SK-N-SH (cell line): ENCODE measurements around the gene CCDC18. TPM values are rescaled to one million over a fixed set of nuclear protein-coding genes. Genes with fewer than 3 reads are reported as not detected.

Experiments used
- CTCF ChIA-PET: fragments of 300-600, 350-600 bp; formaldehyde crosslinking; extraction: SDS; loops from one replicate; lab custom pipeline; 2021; lab: Yijun Ruan, JAX
- POLR2A ChIA-PET: fragments of 350-600 bp; sonication (Branson Sonifier 250); formaldehyde crosslinking; extraction: SDS; loops from one replicate; lab custom pipeline; 2020; ENCODE audit warnings: antibody characterized with exemption, inconsistent platforms; lab: Yijun Ruan, JAX
- DNase-seq: peaks from one replicate; pipeline ENCODE4 v3.0.0; 2012
- H2AFZ ChIP-seq: fragments of 200-600 bp; sonication (generic); 2 replicates; pipeline ENCODE4 v1.8.1; 2016; ENCODE audit warnings: antibody characterized with exemption, mild to moderate bottlenecking, low read depth
- H3F3A ChIP-seq: fragments of 200-600 bp; sonication (generic); replicated peaks from 2 replicates; pipeline ENCODE3; 2016; ENCODE audit warnings: antibody characterized with exemption, mild to moderate bottlenecking; ENCODE audit not compliant: insufficient read depth
- H3K27ac ChIP-seq, 2 experiments: fragments of 200-500 bp in 1 of 2; fragments of 200-600 bp in 1 of 2; sonication (Bioruptor generic) in 1 of 2; sonication (generic), shearing (Covaris generic) in 1 of 2; 2 replicates each; pipeline versions ENCODE4 v1.5.1 to v1.6.1; 2014 to 2016; ENCODE audit warnings: low read depth in 2 of 2, inconsistent platforms in 1 of 2, low read length in 1 of 2, mild to moderate bottlenecking in 1 of 2, mixed read lengths in 1 of 2
- H3K27me3 ChIP-seq: fragments of 200-600 bp; sonication (generic), shearing (Covaris generic); 2 replicates; pipeline ENCODE4 v1.6.1; 2016; ENCODE audit warnings: mixed run types; ENCODE audit not compliant: insufficient read depth
- H3K36me3 ChIP-seq, 2 experiments: fragments of 200-500 bp in 1 of 2; fragments of 200-600 bp in 1 of 2; sonication (Bioruptor generic) in 1 of 2; sonication (generic) in 1 of 2; replicated peaks in 1 of 2; 2 replicates each; pipeline versions ENCODE3 to v1.5.1; 2014 to 2016; ENCODE audit warnings: low read length in 1 of 2, mild to moderate bottlenecking in 1 of 2; ENCODE audit not compliant: insufficient read depth in 2 of 2, control insufficient read depth in 1 of 2
- H3K4me1 ChIP-seq, 2 experiments: fragments of 200-500 bp in 1 of 2; fragments of 200-600 bp in 1 of 2; sonication (Bioruptor generic) in 1 of 2; sonication (generic), shearing (Covaris generic) in 1 of 2; 2 replicates each; pipeline versions ENCODE4 v1.5.1 to v1.6.1; 2014 to 2016; ENCODE audit warnings: low read depth in 1 of 2, low read length in 1 of 2, mixed run types in 1 of 2; ENCODE audit not compliant: insufficient read depth in 2 of 2, control insufficient read depth in 1 of 2
- H3K4me2 ChIP-seq: fragments of 200-600 bp; sonication (generic), shearing (Covaris generic); 2 replicates; pipeline ENCODE4 v1.6.1; 2017; ENCODE audit warnings: mixed run types
- H3K4me3 ChIP-seq, 2 experiments: fragments of 200-500 bp in 1 of 2; fragments of 200-600 bp in 1 of 2; sonication (Bioruptor generic) in 1 of 2; sonication (generic), shearing (Covaris generic) in 1 of 2; 2 replicates each; pipeline versions ENCODE4 v1.5.1 to v1.8.1; 2014 to 2016; ENCODE audit warnings: low read depth in 2 of 2, inconsistent platforms in 1 of 2, low read length in 1 of 2, mild to moderate bottlenecking in 1 of 2, mixed read lengths in 1 of 2, moderate library complexity in 1 of 2
- H3K79me2 ChIP-seq: fragments of 200-600 bp; sonication (generic); 2 replicates; pipeline ENCODE4 v1.8.1; 2017; ENCODE audit warnings: mild to moderate bottlenecking; ENCODE audit not compliant: insufficient read depth
- H3K9ac ChIP-seq: fragments of 200-600 bp; sonication (generic); 2 replicates; pipeline ENCODE4 v1.6.1; 2017; ENCODE audit warnings: mixed run types
- H3K9me2 ChIP-seq: fragments of 200-600 bp; sonication (generic); 2 replicates; pipeline ENCODE4 v1.6.1; 2017; ENCODE audit warnings: mixed run types
- H3K9me3 ChIP-seq: fragments of 200-600 bp; sonication (generic); 2 replicates; pipeline ENCODE4 v1.6.1; 2017; ENCODE audit warnings: mixed run types, mild to moderate bottlenecking, moderate library complexity
- H4K20me1 ChIP-seq: fragments of 200-600 bp; sonication (generic); 2 replicates; pipeline ENCODE4 v1.6.1; 2017; ENCODE audit warnings: mild to moderate bottlenecking, mixed run types; ENCODE audit not compliant: insufficient read depth
- ELF1 ChIP-seq: IDR thresholded peaks from 2 replicates; pipeline ENCODE4 v1.4.0; 2012
- FOSL2 ChIP-seq: IDR thresholded peaks from 2 replicates; pipeline ENCODE4 v1.4.0; 2012; ENCODE audit warnings: low read depth, mild to moderate bottlenecking, moderate library complexity, borderline replicate concordance
- FOXJ3 ChIP-seq: sonication (generic); formaldehyde crosslinking; IDR thresholded peaks from 2 replicates; pipeline ENCODE4 v1.5.1; 2020; ENCODE audit warnings: mild to moderate bottlenecking, missing genetic modification reagents
- GATA2 ChIP-seq: sonication (generic); formaldehyde crosslinking; IDR thresholded peaks from 2 replicates; pipeline ENCODE4 v1.5.0; 2020; ENCODE audit warnings: mild to moderate bottlenecking, missing genetic modification reagents
- JUND ChIP-seq: IDR thresholded peaks from 2 replicates; pipeline ENCODE4 v1.4.0; 2012
- MEF2A ChIP-seq: IDR thresholded peaks from 2 replicates; pipeline ENCODE4 v1.4.0; 2012; ENCODE audit warnings: low read depth, borderline replicate concordance
- MXI1 ChIP-seq: IDR thresholded peaks from 2 replicates; pipeline ENCODE4 v1.6.1; 2012; ENCODE audit warnings: mild to moderate bottlenecking, low read depth, low read length, improper control_type of control experiment
- RCOR1 ChIP-seq: fragments of 150-350 bp; IDR thresholded peaks from 2 replicates; pipeline ENCODE4 v1.6.1; 2017; ENCODE audit warnings: antibody characterized with exemption, low read length
- REST ChIP-seq: IDR thresholded peaks from 2 replicates; pipeline ENCODE4 v1.6.1; 2012; ENCODE audit warnings: mild to moderate bottlenecking, low read depth, low read length, moderate library complexity
- SIN3A ChIP-seq: IDR thresholded peaks from 2 replicates; pipeline ENCODE4 v1.6.1; 2012; ENCODE audit warnings: low read depth, mild to moderate bottlenecking, low read length, moderate library complexity, borderline replicate concordance
- SMC3 ChIP-seq: IDR thresholded peaks from 2 replicates; pipeline ENCODE4 v1.6.1; 2012; ENCODE audit warnings: low read depth, low read length, improper control_type of control experiment
- TCF12 ChIP-seq: IDR thresholded peaks from 2 replicates; pipeline ENCODE4 v1.4.0; 2012
- USF2 ChIP-seq: fragments of 150-350 bp; IDR thresholded peaks from 2 replicates; pipeline ENCODE4 v1.6.1; 2017; ENCODE audit warnings: antibody characterized with exemption, low read length, low read depth, borderline replicate concordance
- YY1 ChIP-seq: IDR thresholded peaks from 2 replicates; pipeline ENCODE4 v1.4.0; 2012; ENCODE audit warnings: low read depth, mild to moderate bottlenecking
- WGBS: methylation state at CpG from one replicate; pipeline ENCODE4 v1.1.6; 2017; ENCODE audit warnings: low lambda C conversion rate; 5-methylcytosine and 5-hydroxymethylcytosine counted together
- polyA plus RNA-seq, 3 experiments: library from polyadenylated mRNA; depleted of rRNA; stranded (reverse); fragments of >200 nt; gene quantifications; 2 replicates each; pipeline ENCODE4 v1.2.3, GENCODE V29; 2012
- TF ChIP-seq, protein P1 (sequence below): IDR thresholded peaks from 2 replicates; pipeline ENCODE4 v1.4.0; 2012; ENCODE audit warnings: low read depth, borderline replicate concordance

CCDC18 gene
- polyA plus RNA-seq, 1 of the 3 experiments (the other 2 are of a cell fraction) = 4.0 TPM

GRCh38 chr1:93205892-93206566 is 25.5 kb downstream of the CCDC18 start:
- H3K9me2 ChIP-seq = no peaks in the 10 kb centered on the region
- H3K9ac ChIP-seq = no peak overlapping the region
- TF ChIP-seq YY1 (no peak), MEF2A (no peak)
- TF ChIP-seq, all 33 proteins: peak for 0
- Histone ChIP-seq H3K36me3 (peaks cover 32 to 45% of the 10 kb centered on the region in 2 experiments), H3K79me2 (no peaks in the 10 kb centered on the region), H3K4me2 (no peak overlapping the region), H4K20me1 (no peaks in the 10 kb centered on the region), H3F3A (peaks cover 8% of the 10 kb centered on the region), H2AFZ (no peak overlapping the region), H3K4me3 (no peak overlapping the region), H3K9me3 (no peaks in the 10 kb centered on the region), H3K27me3 (no peaks in the 10 kb centered on the region), H3K4me1 (no peaks in the 10 kb centered on the region), H3K27ac (no peak overlapping the region)
- ChIA-PET CTCF (interaction anchor here (0.6 kb wide), 1 partner anchor 14 kb away, joined by 3 read pairs; no protein-coding TSS in a partner anchor), POLR2A (no interaction called here)
- no peak for DNase-seq
- 97% methylated on average over 6 of the region's 6 CpGs for WGBS

DNA sequence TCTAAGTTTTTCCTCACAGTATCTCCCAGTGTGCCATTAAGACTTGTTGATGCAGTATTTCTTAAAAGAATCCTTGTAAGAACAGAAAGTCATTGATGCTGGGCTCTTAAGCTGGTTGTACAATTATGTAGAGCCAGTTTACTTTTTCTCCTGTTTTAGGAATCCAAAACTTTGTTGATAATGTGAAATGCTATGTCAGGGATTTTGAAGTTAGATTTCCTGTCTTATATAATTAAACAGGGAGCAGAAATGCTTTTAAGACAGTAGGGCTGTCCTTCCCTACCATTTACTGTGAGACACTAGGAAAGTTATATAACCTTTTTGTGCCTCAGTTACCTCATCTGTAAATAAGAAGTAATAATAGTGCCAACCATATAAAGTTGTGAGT is 26.0 kb downstream of the CCDC18 start:
- no peak overlapping the region for H2AFZ ChIP-seq
- no peaks in the 10 kb centered on the region for H4K20me1 ChIP-seq
- no peaks in the 10 kb centered on the region for H3K27me3 ChIP-seq
- POLR2A ChIA-PET = no interaction called here
- no peak overlapping the region for H3K27ac ChIP-seq
- H3K4me1 ChIP-seq = no peaks in the 10 kb centered on the region
- no peaks in the 10 kb centered on the region for H3K9me3 ChIP-seq
- no peak for DNase-seq
- no peaks in the 10 kb centered on the region for H3K9me2 ChIP-seq
- H3K4me2 ChIP-seq = no peak overlapping the region
- no peak overlapping the region for H3K4me3 ChIP-seq
- peaks cover 32 to 50% of the 10 kb centered on the region in 2 experiments for H3K36me3 ChIP-seq
- TF ChIP-seq MEF2A (no peak), RCOR1 (no peak), GATA2 (no peak), ELF1 (no peak), SIN3A (no peak), MXI1 (no peak), USF2 (no peak), FOSL2 (no peak), FOXJ3 (CRISPR knock-in tag) (no peak), REST (no peak), JUND (no peak), SMC3 (no peak), YY1 (no peak), TCF12 (no peak)
- TF ChIP-seq, protein P1, sequence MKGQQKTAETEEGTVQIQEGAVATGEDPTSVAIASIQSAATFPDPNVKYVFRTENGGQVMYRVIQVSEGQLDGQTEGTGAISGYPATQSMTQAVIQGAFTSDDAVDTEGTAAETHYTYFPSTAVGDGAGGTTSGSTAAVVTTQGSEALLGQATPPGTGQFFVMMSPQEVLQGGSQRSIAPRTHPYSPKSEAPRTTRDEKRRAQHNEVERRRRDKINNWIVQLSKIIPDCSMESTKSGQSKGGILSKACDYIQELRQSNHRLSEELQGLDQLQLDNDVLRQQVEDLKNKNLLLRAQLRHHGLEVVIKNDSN = no peak
- CTCF ChIA-PET = interaction anchor here (0.6 to 1.0 kb wide), 3 partner anchors 9 to 98 kb away, joined by 3 to 4 read pairs (median 3); no protein-coding TSS in a partner anchor
- H3F3A ChIP-seq = peaks cover 8% of the 10 kb centered on the region
- no peaks in the 10 kb centered on the region for H3K79me2 ChIP-seq
- H3K9ac ChIP-seq = no peak overlapping the region
